Motor neuron (in vitro differentiated cells): ENCODE measurements around the gene IRF8. TPM values are rescaled to one million over a fixed set of nuclear protein-coding genes. Genes with fewer than 3 reads are reported as not detected.
"Not testable (repeated sequence)": the region's sequence is repeated elsewhere in the genome, so short reads cannot be mapped to it uniquely, and the experiment has no call there.

ENCODE experiments used
- ATAC-seq, 8 experiments: fragments of 200-7000 bp; cut with Tn5 transposase; replicated peaks in 6 of 8; 2 replicates each; pipeline ENCODE4 v1.8.0; 2021; ENCODE audit warnings: mild to moderate bottlenecking in 8 of 8, moderate library complexity in 8 of 8
- H3K27ac ChIP-seq, 2 donors: fragments of 250-450 bp; sonication (Bioruptor Pico); 2 replicates each; pipeline ENCODE4 v1.9.0; 2021; ENCODE audit warnings: antibody characterized with exemption in 2 of 2, mild to moderate bottlenecking in 2 of 2, moderate library complexity in 1 of 2
- H3K4me1 ChIP-seq, 2 donors: fragments of 250-450 bp; sonication (Bioruptor Pico); replicated peaks in 1 of 2; 2 replicates each; pipeline ENCODE4 v1.6.1; 2021; ENCODE audit warnings: antibody characterized with exemption in 2 of 2, mild to moderate bottlenecking in 2 of 2, moderate library complexity in 1 of 2
- H3K4me3 ChIP-seq, 5 donors: fragments of 250-450 bp; sonication (Bioruptor Pico); 2 replicates each; pipeline ENCODE4 v1.9.0; 2021; ENCODE audit warnings: antibody characterized with exemption in 5 of 5, mild to moderate bottlenecking in 5 of 5, moderate library complexity in 4 of 5
- WGBS, 10 experiments: fragments of 450-650 bp; shearing (Covaris generic); methylation state at CpG; one replicate each; pipeline ENCODE4 v1.0.0; 2022; 5-methylcytosine and 5-hydroxymethylcytosine counted together
- in situ Hi-C, 9 experiments: fragments of 400-800 bp; cut with MboI; loops; one replicate each; pipeline ENCODE4 v1.15.0; 2021; ENCODE audit warnings: low sequenced_read_pairs in 9 of 9, low pct_unique_long_range_greater_than_20kb in 2 of 9; ENCODE audit not compliant: unreplicated experiment in 9 of 9
- total RNA-seq, 8 experiments: library from RNA; unstranded; fragments of 300-600 nt; gene quantifications; 2 replicates each; pipeline versions ENCODE4 v1.2.3 to v1.2.4, GENCODE V29; 2022

The IRF8 gene
- total RNA-seq, 8 experiments from 2014 or later: 0.22 to 6.2 (median 0.81) TPM; not detected in 2

GRCh38 chr16:85873153-85873552, 25.8 kb upstream of the IRF8 start:
- Histone ChIP-seq H3K4me3 (no peak overlapping the region), H3K27ac (no peak overlapping the region), H3K4me1 (no peaks in the 10 kb centered on the region)
- no peak for ATAC-seq
- WGBS, 10 experiments: 20 to 87% (median 60%) methylated on average over 1 to 8 of the region's 8 CpGs; no CpG with 5 or more reads in 2 of the 10 experiments
- in situ Hi-C loops: no loop called here

GRCh38 chr16:85874031-85874430, 24.9 kb upstream of the IRF8 start:
- ATAC-seq, H3K4me3 ChIP-seq, in situ Hi-C loops, H3K27ac ChIP-seq, H3K4me1 ChIP-seq: not testable (repeated sequence)
- 55 to 95% (median 81%) methylated on average over 1 to 3 of the region's 5 CpGs; no CpG with 5 or more reads in 4 of the 10 experiments for WGBS, 10 experiments

GRCh38 chr16:85878407-85878806, 20.6 kb upstream of the IRF8 start:
- Histone ChIP-seq H3K4me3 (no peak overlapping the region), H3K27ac (no peak overlapping the region), H3K4me1 (no peaks in the 10 kb centered on the region)
- in situ Hi-C loops: no loop called here
- ATAC-seq: no peak
- 40 to 100% (median 90%) methylated on average over 1 to 5 of the region's 5 CpGs; no CpG with 5 or more reads in 3 of the 10 experiments for WGBS, 10 experiments

GRCh38 chr16:85878875-85879274, 20.1 kb upstream of the IRF8 start:
- 0 to 80% (median 47%) methylated on average over 1 to 5 of the region's 5 CpGs; no CpG with 5 or more reads in 2 of the 10 experiments for WGBS, 10 experiments
- no peak overlapping the region for H3K27ac ChIP-seq
- ATAC-seq: peak in 1 of 8 experiments; percentile 38
- in situ Hi-C loops: no loop called here
- no peak overlapping the region for H3K4me3 ChIP-seq
- no peaks in the 10 kb centered on the region for H3K4me1 ChIP-seq

GRCh38 chr16:85879549-85879948, 19.4 kb upstream of the IRF8 start:
- H3K4me1 ChIP-seq: no peaks in the 10 kb centered on the region
- no peak overlapping the region for H3K27ac ChIP-seq
- in situ Hi-C loops: no loop called here
- WGBS, 10 experiments: 0 to 100% (median 58%) methylated on average over 1 to 4 of the region's 6 CpGs; no CpG with 5 or more reads in 4 of the 10 experiments
- no peak for ATAC-seq
- no peak overlapping the region for H3K4me3 ChIP-seq

GRCh38 chr16:85879975-85880831, 18.8 kb upstream of the IRF8 start:
- Histone ChIP-seq H3K27ac (no peak overlapping the region), H3K4me3 (no peak overlapping the region), H3K4me1 (no peaks in the 10 kb centered on the region)
- in situ Hi-C loops: no loop called here
- 40 to 100% (median 67%) methylated on average over 1 to 2 of the region's 3 CpGs; no CpG with 5 or more reads in 1 of the 10 experiments for WGBS, 10 experiments
- no peak for ATAC-seq

- Histone ChIP-seq H3K4me3 (no peak overlapping the region), H3K4me1 (no peaks in the 10 kb centered on the region), H3K27ac (no peak overlapping the region)
- 0 to 100% (median 79%) methylated on average over 1 to 2 of the region's 3 CpGs; no CpG with 5 or more reads in 4 of the 10 experiments for WGBS, 10 experiments
- in situ Hi-C loops: no loop called here
- no peak for ATAC-seq
Observed at GRCh38 chr16:85880861-85881260, 18.1 kb upstream of the IRF8 start.

- Histone ChIP-seq H3K4me1 (no peaks in the 10 kb centered on the region), H3K4me3 (no peak overlapping the region), H3K27ac (no peak overlapping the region)
- no peak for ATAC-seq
- in situ Hi-C loops: no loop called here
- 0 to 60% (median 25%) methylated on average over 1 to 3 of the region's 3 CpGs; no CpG with 5 or more reads in 5 of the 10 experiments for WGBS, 10 experiments
Observed at GRCh38 chr16:85881436-85881835, 17.5 kb upstream of the IRF8 start.

GRCh38 chr16:85882181-85882810, 16.7 kb upstream of the IRF8 start:
- WGBS, 10 experiments: 0 to 70% (median 64%) methylated on average over 1 to 3 of the region's 4 CpGs; no CpG with 5 or more reads in 4 of the 10 experiments
- no peaks in the 10 kb centered on the region for H3K4me1 ChIP-seq
- in situ Hi-C loops: no loop called here
- H3K4me3 ChIP-seq: no peak overlapping the region
- no peak overlapping the region for H3K27ac ChIP-seq
- ATAC-seq: no peak

GRCh38 chr16:85883813-85884212, 15.1 kb upstream of the IRF8 start:
- in situ Hi-C loops: no loop called here
- Histone ChIP-seq H3K4me3 (no peak overlapping the region), H3K4me1 (no peaks in the 10 kb centered on the region), H3K27ac (no peak overlapping the region)
- ATAC-seq: no peak
- 0 to 80% (median 60%) methylated on average over 1 to 6 of the region's 14 CpGs; no CpG with 5 or more reads in 3 of the 10 experiments for WGBS, 10 experiments

GRCh38 chr16:85884808-85885463, 14.0 kb upstream of the IRF8 start:
- no peaks in the 10 kb centered on the region for H3K4me1 ChIP-seq
- 8 to 93% (median 69%) methylated on average over 2 to 11 of the region's 13 CpGs; no CpG with 5 or more reads in 1 of the 10 experiments for WGBS, 10 experiments
- no peak for ATAC-seq
- in situ Hi-C loops: no loop called here
- H3K27ac ChIP-seq: no peak overlapping the region
- H3K4me3 ChIP-seq: no peak overlapping the region

- H3K27ac ChIP-seq: no peak overlapping the region
Observed at GRCh38 chr16:85885537-85885936, 13.4 kb upstream of the IRF8 start.

More at GRCh38 chr16:85885537-85885936, 13.4 kb upstream of the IRF8 start:
- no peak for ATAC-seq
- in situ Hi-C loops: no loop called here
- H3K4me1 ChIP-seq: no peaks in the 10 kb centered on the region
- no peak overlapping the region for H3K4me3 ChIP-seq
- 14 to 70% (median 58%) methylated on average over 1 to 6 of the region's 6 CpGs; no CpG with 5 or more reads in 1 of the 10 experiments for WGBS, 10 experiments
